Stimulated activated CD8-positive, alpha-beta memory T cell treated with anti-CD3 and anti-CD28 coated beads, Interleukin-7, amount 100 ng/mL, for 48 hours (primary cell): Measurements from ENCODE around the gene FGFR2.

ENCODE experiments used
- DNase-seq, 2 donors: peaks; one replicate each; pipeline ENCODE4 v3.0.0-alpha.2; 2020; ENCODE audit warnings: low read depth in 1 of 2; ENCODE audit errors: extremely low read depth in 1 of 2

FGFR2 gene

GRCh38 chr10:121592155-121592890, 5.9 kb downstream of the FGFR2 start:
- no peak for DNase-seq

GRCh38 chr10:121591186-121591585, 7.1 kb downstream of the FGFR2 start:
- no peak for DNase-seq

GRCh38 chr10:121590772-121591171, 7.5 kb downstream of the FGFR2 start:
- DNase-seq, result no peak

- DNase-seq, result no peak
These were observed 8.7 kb downstream of the FGFR2 start for GRCh38 chr10:121589553-121589952.

GRCh38 chr10:121583857-121584256, 14.4 kb downstream of the FGFR2 start:
- DNase-seq, result no peak

- no peak for DNase-seq
These were observed 15.0 kb downstream of the FGFR2 start for GRCh38 chr10:121583258-121583657.

GRCh38 chr10:121580276-121581116, 17.7 kb downstream of the FGFR2 start:
- DNase-seq, result no peak

GRCh38 chr10:121579656-121580055, 18.6 kb downstream of the FGFR2 start:
- DNase-seq, result no peak

- no peak for DNase-seq
These were observed 19.3 kb downstream of the FGFR2 start for GRCh38 chr10:121578965-121579364.

GRCh38 chr10:121578298-121578697, 19.9 kb downstream of the FGFR2 start:
- DNase-seq, result no peak

GRCh38 chr10:121577568-121577967, 20.7 kb downstream of the FGFR2 start:
- no peak for DNase-seq

- DNase-seq, result no peak
These were observed 22.1 kb downstream of the FGFR2 start for GRCh38 chr10:121576139-121576538.

GRCh38 chr10:121574519-121575166, 23.6 kb downstream of the FGFR2 start:
- DNase-seq, result no peak

GRCh38 chr10:121573538-121573941, 24.7 kb downstream of the FGFR2 start:
- no peak for DNase-seq

GRCh38 chr10:121572859-121573537, 25.2 kb downstream of the FGFR2 start:
- no peak for DNase-seq

GRCh38 chr10:121570315-121570714, 27.9 kb downstream of the FGFR2 start:
- no peak for DNase-seq

GRCh38 chr10:121568275-121568674, 30.0 kb downstream of the FGFR2 start:
- no peak for DNase-seq

- no peak for DNase-seq
These were observed 30.7 kb downstream of the FGFR2 start for GRCh38 chr10:121567569-121567968.

- DNase-seq, result no peak
These were observed 31.5 kb downstream of the FGFR2 start for GRCh38 chr10:121566755-121567154.

- DNase-seq, result no peak
These were observed 38.8 kb downstream of the FGFR2 start for GRCh38 chr10:121559326-121560026.
